Measurements from ENCODE around the gene PTPN23.

DNA sequence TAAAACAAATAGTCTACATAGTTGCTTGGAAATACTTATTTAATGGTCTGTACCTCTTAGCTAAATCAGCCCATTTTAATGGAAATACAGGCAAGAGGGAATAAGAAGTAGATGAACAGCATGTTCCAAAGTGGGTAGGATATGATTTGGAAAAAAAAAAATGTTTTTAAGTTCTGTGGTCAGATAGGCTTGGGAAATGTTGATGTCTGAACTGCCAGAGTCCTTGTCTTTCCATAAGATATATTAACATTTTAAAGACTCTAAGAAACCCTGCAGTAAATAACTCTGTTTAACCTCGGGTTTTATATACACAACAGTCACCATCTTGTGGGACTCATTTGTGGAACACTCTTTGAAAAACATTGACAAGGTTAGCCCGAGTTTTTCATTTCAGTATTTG lies 40.0 kb upstream of the PTPN23 start:
- no peak for TF ChIP-seq POLR2A (IDR thresholded peaks at IDR 0.05)
- TF ChIP-seq, protein P1, sequence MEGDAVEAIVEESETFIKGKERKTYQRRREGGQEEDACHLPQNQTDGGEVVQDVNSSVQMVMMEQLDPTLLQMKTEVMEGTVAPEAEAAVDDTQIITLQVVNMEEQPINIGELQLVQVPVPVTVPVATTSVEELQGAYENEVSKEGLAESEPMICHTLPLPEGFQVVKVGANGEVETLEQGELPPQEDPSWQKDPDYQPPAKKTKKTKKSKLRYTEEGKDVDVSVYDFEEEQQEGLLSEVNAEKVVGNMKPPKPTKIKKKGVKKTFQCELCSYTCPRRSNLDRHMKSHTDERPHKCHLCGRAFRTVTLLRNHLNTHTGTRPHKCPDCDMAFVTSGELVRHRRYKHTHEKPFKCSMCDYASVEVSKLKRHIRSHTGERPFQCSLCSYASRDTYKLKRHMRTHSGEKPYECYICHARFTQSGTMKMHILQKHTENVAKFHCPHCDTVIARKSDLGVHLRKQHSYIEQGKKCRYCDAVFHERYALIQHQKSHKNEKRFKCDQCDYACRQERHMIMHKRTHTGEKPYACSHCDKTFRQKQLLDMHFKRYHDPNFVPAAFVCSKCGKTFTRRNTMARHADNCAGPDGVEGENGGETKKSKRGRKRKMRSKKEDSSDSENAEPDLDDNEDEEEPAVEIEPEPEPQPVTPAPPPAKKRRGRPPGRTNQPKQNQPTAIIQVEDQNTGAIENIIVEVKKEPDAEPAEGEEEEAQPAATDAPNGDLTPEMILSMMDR (IDR thresholded peaks at IDR 0.05): no peak

Measured in lower leg skin (tissue), 3 donors.